Astrocyte (in vitro differentiated cells and primary cell): ENCODE data around the gene ATF6B. TPM values are rescaled to one million over a fixed set of nuclear protein-coding genes. Genes with fewer than 3 reads are reported as not detected.

ENCODE experiments used
- DNase-seq: peaks from one replicate; pipeline ENCODE4 v3.0.0-alpha.2; 2010; ENCODE audit warnings: low read depth
- FAIRE-seq: peaks from 2 replicates; lab custom pipeline; 2011; peaks lifted over from hg19 to GRCh38; lab: Jason Lieb, UNC
- H2AFZ ChIP-seq: 2 replicates; pipeline ENCODE4 v1.6.0; 2012; ENCODE audit warnings: low read depth, low read length, inconsistent platforms
- H3K27ac ChIP-seq: 2 replicates; pipeline ENCODE4 v1.5.1; 2011; ENCODE audit warnings: low read depth, low read length, inconsistent platforms
- H3K27me3 ChIP-seq: 2 replicates; pipeline ENCODE4 v1.6.0; 2011; ENCODE audit warnings: low read length, inconsistent platforms; ENCODE audit not compliant: insufficient read depth
- H3K36me3 ChIP-seq: 2 replicates; pipeline ENCODE4 v1.5.1; 2011; ENCODE audit warnings: low read length, inconsistent platforms; ENCODE audit not compliant: insufficient read depth
- H3K4me1 ChIP-seq: 2 replicates; pipeline ENCODE4 v1.5.1; 2011; ENCODE audit warnings: low read length, inconsistent platforms; ENCODE audit not compliant: insufficient read depth
- H3K4me2 ChIP-seq: 2 replicates; pipeline ENCODE4 v1.6.0; 2012; ENCODE audit warnings: low read length, inconsistent platforms
- H3K4me3 ChIP-seq: 2 replicates; pipeline ENCODE4 v1.5.1; 2011; ENCODE audit warnings: low read depth, mild to moderate bottlenecking, low read length, inconsistent platforms; ENCODE audit not compliant: insufficient read depth
- H3K79me2 ChIP-seq: 2 replicates; pipeline ENCODE4 v1.6.0; 2012; ENCODE audit warnings: mild to moderate bottlenecking, low read length, inconsistent platforms; ENCODE audit not compliant: insufficient read depth
- H3K9ac ChIP-seq: 2 replicates; pipeline ENCODE4 v1.6.0; 2012; ENCODE audit warnings: mild to moderate bottlenecking, low read length, inconsistent platforms
- H3K9me3 ChIP-seq: 2 replicates; pipeline ENCODE4 v1.5.1; 2012; ENCODE audit warnings: low read depth, mild to moderate bottlenecking, low read length, inconsistent platforms; ENCODE audit not compliant: insufficient read depth
- H4K20me1 ChIP-seq: 2 replicates; pipeline ENCODE4 v1.6.0; 2012; ENCODE audit warnings: low read length, inconsistent platforms; ENCODE audit not compliant: insufficient read depth
- H3K27ac Mint-ChIP-seq: one replicate; pipeline ENCODE4 v1.8.0; 2021; ENCODE audit warnings: mild to moderate bottlenecking, mixed read lengths; ENCODE audit not compliant: unreplicated experiment
- H3K27me3 Mint-ChIP-seq: one replicate; pipeline ENCODE4 v1.8.0; 2021; ENCODE audit warnings: low read depth, mixed read lengths; ENCODE audit not compliant: unreplicated experiment
- H3K36me3 Mint-ChIP-seq: one replicate; pipeline ENCODE4 v1.8.0; 2021; ENCODE audit warnings: low read depth, mixed read lengths; ENCODE audit not compliant: unreplicated experiment
- H3K4me1 Mint-ChIP-seq: one replicate; pipeline ENCODE4 v1.8.0; 2021; ENCODE audit warnings: low read depth, mixed read lengths; ENCODE audit not compliant: unreplicated experiment
- H3K4me3 Mint-ChIP-seq: one replicate; pipeline ENCODE4 v1.8.0; 2021; ENCODE audit warnings: mild to moderate bottlenecking, moderate library complexity, mixed read lengths; ENCODE audit not compliant: unreplicated experiment
- H3K9me3 Mint-ChIP-seq: one replicate; pipeline ENCODE4 v1.8.0; 2021; ENCODE audit warnings: mild to moderate bottlenecking, mixed read lengths; ENCODE audit not compliant: unreplicated experiment
- EZH2 ChIP-seq: IDR thresholded peaks from 2 replicates; pipeline ENCODE4 v1.6.1; 2012; ENCODE audit warnings: mild to moderate bottlenecking, low read length, inconsistent platforms; ENCODE audit not compliant: insufficient read depth
- total RNA-seq: library from RNA; stranded (reverse); gene quantifications from 2 replicates; pipeline ENCODE4 v1.2.1, GENCODE V29; 2021
- TF ChIP-seq, protein P1 (sequence below): IDR thresholded peaks from 2 replicates; pipeline ENCODE4 v1.5.1; 2011; ENCODE audit warnings: low read depth, mild to moderate bottlenecking, inconsistent platforms, low read length, moderate library complexity; ENCODE audit not compliant: insufficient read depth

ATF6B gene
- total RNA-seq, 1 donor from 2014 or later = 68.7 TPM

DNA sequence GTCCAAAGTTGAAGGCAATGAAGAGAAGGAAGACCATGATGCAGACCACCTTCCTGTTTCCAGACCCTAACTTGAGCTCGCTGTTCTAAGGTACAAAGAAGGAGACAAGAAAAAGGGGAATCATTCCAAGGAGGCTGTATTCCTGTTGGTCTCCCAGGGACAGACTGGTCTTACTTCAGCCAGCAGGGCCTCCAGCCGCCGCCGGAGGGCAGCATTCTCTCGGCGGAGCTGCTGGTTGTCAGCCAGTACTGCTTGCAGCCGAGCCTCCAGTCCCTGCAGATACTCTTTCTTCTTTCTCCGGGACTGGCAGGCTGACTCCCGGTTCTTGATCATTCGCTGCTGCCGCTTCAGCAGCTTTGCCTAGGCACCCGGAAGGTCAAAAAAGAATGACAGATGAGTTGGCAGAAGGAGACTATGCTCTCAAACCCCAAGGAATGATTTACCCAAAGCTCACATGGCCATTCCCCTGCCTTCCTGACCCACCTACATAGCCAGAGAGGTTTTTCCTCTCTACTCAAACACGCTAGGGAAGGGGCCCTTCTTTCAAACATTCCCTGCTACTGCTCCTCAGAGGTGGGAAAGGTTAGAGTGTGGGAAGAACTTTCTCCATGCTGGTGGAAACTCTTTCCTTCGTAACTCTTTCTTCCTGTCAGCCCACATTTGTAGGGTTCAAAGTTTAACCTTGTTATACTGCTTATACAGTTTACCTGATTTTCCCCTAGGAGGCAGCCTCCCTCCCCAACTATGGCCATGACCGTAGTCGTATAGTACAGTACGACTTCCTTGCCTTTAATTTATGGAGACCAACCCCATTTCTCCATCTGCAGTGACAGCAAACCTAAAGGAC lies 9.0 kb downstream of the ATF6B start:
- H3K27ac Mint-ChIP-seq = no peak overlapping the region
- peak; percentile 56 for DNase-seq
- no peak overlapping the region for H3K27ac ChIP-seq

DNA sequence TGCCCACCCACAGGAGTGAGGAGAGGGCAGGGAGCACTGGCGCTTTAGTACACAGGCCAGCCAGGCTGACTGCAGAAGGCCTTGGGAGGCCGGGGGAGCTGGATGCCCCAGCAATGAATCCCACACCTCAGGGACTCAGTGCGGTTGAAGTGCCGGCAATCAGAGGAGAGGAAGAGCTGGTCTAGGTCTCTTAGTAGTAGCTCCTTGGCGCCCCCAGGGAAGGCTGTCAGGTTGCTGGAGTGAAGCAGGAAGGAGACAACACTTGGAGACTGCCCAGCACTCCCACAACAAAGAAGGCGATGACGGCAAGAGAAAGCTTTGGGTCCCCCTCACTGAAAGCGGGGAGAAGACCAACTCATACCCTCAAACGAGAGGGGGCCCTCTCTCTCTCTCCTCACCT lies 10.6 kb downstream of the ATF6B start:
- Histone ChIP-seq H3K9ac (no peak overlapping the region), H3K4me1 (peaks cover 18% of the 10 kb centered on the region), H3K27ac (no peak overlapping the region), H3K79me2 (no peaks in the 10 kb centered on the region), H3K27me3 (no peaks in the 10 kb centered on the region), H3K9me3 (no peaks in the 10 kb centered on the region), H3K4me2 (no peak overlapping the region), H2AFZ (no peak overlapping the region), H3K4me3 (no peak overlapping the region), H4K20me1 (peaks cover 17% of the 10 kb centered on the region), H3K36me3 (peaks cover 20% of the 10 kb centered on the region)
- Mint-ChIP-seq H3K4me3 (no peak overlapping the region), H3K27ac (no peak overlapping the region), H3K27me3 (no peaks in the 10 kb centered on the region), H3K4me1 (peaks cover 8% of the 10 kb centered on the region), H3K9me3 (no peaks in the 10 kb centered on the region), H3K36me3 (peaks cover 22% of the 10 kb centered on the region)
- DNase-seq (no peak), FAIRE-seq (no peak)
- no peak for TF ChIP-seq EZH2
- TF ChIP-seq, protein P1, sequence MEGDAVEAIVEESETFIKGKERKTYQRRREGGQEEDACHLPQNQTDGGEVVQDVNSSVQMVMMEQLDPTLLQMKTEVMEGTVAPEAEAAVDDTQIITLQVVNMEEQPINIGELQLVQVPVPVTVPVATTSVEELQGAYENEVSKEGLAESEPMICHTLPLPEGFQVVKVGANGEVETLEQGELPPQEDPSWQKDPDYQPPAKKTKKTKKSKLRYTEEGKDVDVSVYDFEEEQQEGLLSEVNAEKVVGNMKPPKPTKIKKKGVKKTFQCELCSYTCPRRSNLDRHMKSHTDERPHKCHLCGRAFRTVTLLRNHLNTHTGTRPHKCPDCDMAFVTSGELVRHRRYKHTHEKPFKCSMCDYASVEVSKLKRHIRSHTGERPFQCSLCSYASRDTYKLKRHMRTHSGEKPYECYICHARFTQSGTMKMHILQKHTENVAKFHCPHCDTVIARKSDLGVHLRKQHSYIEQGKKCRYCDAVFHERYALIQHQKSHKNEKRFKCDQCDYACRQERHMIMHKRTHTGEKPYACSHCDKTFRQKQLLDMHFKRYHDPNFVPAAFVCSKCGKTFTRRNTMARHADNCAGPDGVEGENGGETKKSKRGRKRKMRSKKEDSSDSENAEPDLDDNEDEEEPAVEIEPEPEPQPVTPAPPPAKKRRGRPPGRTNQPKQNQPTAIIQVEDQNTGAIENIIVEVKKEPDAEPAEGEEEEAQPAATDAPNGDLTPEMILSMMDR = no peak

More for the DNA sequence above, 9.0 kb downstream of the ATF6B start:
- Histone ChIP-seq H3K9me3 (no peaks in the 10 kb centered on the region), H3K36me3 (peaks cover 20% of the 10 kb centered on the region), H2AFZ (no peak overlapping the region), H3K27me3 (no peaks in the 10 kb centered on the region), H3K9ac (peak overlapping the region; percentile 29), H3K4me1 (peaks cover 12% of the 10 kb centered on the region), H4K20me1 (peaks cover 21% of the 10 kb centered on the region), H3K79me2 (peaks cover 4% of the 10 kb centered on the region), H3K4me2 (no peak overlapping the region), H3K4me3 (no peak overlapping the region)
- Mint-ChIP-seq H3K9me3 (no peaks in the 10 kb centered on the region), H3K27me3 (no peaks in the 10 kb centered on the region), H3K4me1 (peaks cover 5% of the 10 kb centered on the region), H3K36me3 (peaks cover 19% of the 10 kb centered on the region), H3K4me3 (no peak overlapping the region)
- TF ChIP-seq, protein P1 = peak; percentile 91
- TF ChIP-seq EZH2 = no peak
- no peak for FAIRE-seq

DNA sequence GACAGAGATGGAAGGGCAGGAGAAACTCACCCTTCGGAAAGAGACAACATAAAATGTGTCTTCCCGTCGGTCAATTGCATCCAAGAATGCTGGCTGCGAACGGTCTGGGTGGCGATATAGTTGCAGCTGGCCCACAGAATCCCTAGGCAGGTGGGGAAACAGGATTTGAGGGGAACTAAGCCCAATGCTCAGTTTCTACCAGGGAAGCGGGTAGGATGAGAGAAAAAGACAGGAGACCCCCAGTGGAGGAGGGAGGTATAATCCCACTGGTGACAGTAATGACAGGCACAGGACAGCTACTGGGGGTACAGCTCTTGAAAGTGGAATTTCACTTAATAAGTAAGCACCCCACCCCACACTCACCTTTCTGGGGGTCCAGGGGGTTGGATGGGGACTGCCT lies 11.4 kb downstream of the ATF6B start:
- FAIRE-seq (no peak), DNase-seq (no peak)
- Mint-ChIP-seq H3K36me3 (peaks cover 18% of the 10 kb centered on the region), H3K27ac (no peak overlapping the region), H3K9me3 (no peaks in the 10 kb centered on the region), H3K4me1 (peaks cover 8% of the 10 kb centered on the region), H3K4me3 (no peak overlapping the region), H3K27me3 (peaks cover 4% of the 10 kb centered on the region)
- no peaks in the 10 kb centered on the region for H3K9me3 ChIP-seq
- H3K9ac ChIP-seq = no peak overlapping the region
- no peak overlapping the region for H3K4me2 ChIP-seq
- H3K36me3 ChIP-seq = peaks cover 20% of the 10 kb centered on the region
- H2AFZ ChIP-seq = no peak overlapping the region
- H3K4me3 ChIP-seq = no peak overlapping the region
- no peak overlapping the region for H3K27ac ChIP-seq
- TF ChIP-seq, protein P1 = peak; percentile 38
- TF ChIP-seq EZH2 = no peak
- H3K27me3 ChIP-seq = no peaks in the 10 kb centered on the region
- H3K4me1 ChIP-seq = peaks cover 18% of the 10 kb centered on the region
- peaks cover 15% of the 10 kb centered on the region for H4K20me1 ChIP-seq
- no peaks in the 10 kb centered on the region for H3K79me2 ChIP-seq
